Osteoblast (primary cell): ENCODE results near the gene ATIC. TPM values are rescaled to one million over a fixed set of nuclear protein-coding genes. Genes with fewer than 3 reads are reported as not detected.
A peak's percentile ranks its signal among the peaks of the same experiment; 100 is the strongest.

Experiments
- DNase-seq: peaks from one replicate; pipeline ENCODE4 v3.0.0; 2011; ENCODE audit warnings: low spot score, mixed read lengths; ENCODE audit not compliant: insufficient read length; ENCODE audit errors: missing footprints
- H2AFZ ChIP-seq: 2 replicates; pipeline ENCODE4 v1.6.0; 2011; ENCODE audit warnings: mild to moderate bottlenecking, low read length
- H3K27ac ChIP-seq: 2 replicates; pipeline ENCODE4 v1.5.1; 2011; ENCODE audit warnings: mild to moderate bottlenecking, low read depth, low read length, moderate library complexity
- H3K27me3 ChIP-seq: 2 replicates; pipeline ENCODE4 v1.6.0; 2012; ENCODE audit warnings: mild to moderate bottlenecking, control low read depth, inconsistent platforms, low read length, moderate library complexity; ENCODE audit not compliant: insufficient read depth
- H3K36me3 ChIP-seq: 2 replicates; pipeline ENCODE4 v1.5.1; 2011; ENCODE audit warnings: mild to moderate bottlenecking, low read length, control low read depth, moderate library complexity; ENCODE audit not compliant: insufficient read depth
- H3K4me1 ChIP-seq: 2 replicates; pipeline ENCODE4 v1.5.1; 2011; ENCODE audit warnings: mild to moderate bottlenecking, low read length, control low read depth, moderate library complexity; ENCODE audit not compliant: insufficient read depth
- H3K4me2 ChIP-seq: 2 replicates; pipeline ENCODE4 v1.6.0; 2011; ENCODE audit warnings: mild to moderate bottlenecking, low read length; ENCODE audit not compliant: insufficient read depth
- H3K4me3 ChIP-seq: fragments of 200-600 bp; sonication (generic); 3 replicates; pipeline ENCODE4 v1.5.1; 2012; ENCODE audit warnings: mild to moderate bottlenecking, low read length, inconsistent platforms; ENCODE audit not compliant: insufficient read depth
- H3K79me2 ChIP-seq: 2 replicates; pipeline ENCODE4 v1.6.0; 2012; ENCODE audit warnings: mild to moderate bottlenecking, low read length, control low read depth, inconsistent platforms; ENCODE audit not compliant: insufficient read depth
- H3K9me3 ChIP-seq: 2 replicates; pipeline ENCODE4 v1.5.1; 2011; ENCODE audit warnings: low read depth, low read length, control low read depth
- H4K20me1 ChIP-seq: 2 replicates; pipeline ENCODE4 v1.6.0; 2012; ENCODE audit warnings: mild to moderate bottlenecking, low read length, control low read depth; ENCODE audit not compliant: insufficient read depth
- CTCF ChIP-seq: IDR thresholded peaks from 2 replicates; pipeline ENCODE4 v1.5.1; 2011; ENCODE audit warnings: mild to moderate bottlenecking, low read depth, low read length, moderate library complexity; ENCODE audit errors: extremely low read depth
- total RNA-seq: library from RNA; depleted of rRNA; stranded (reverse); fragments of >200 nt; gene quantifications from 2 replicates; pipeline ENCODE4 v1.2.3, GENCODE V29; 2012

ATIC gene
- total RNA-seq: 17.7 and 21.5 TPM in 2 replicates

GRCh38 chr2:215311625-215312396, at the start of gene ATIC:
ATIC (plus strand) TSS chr2:215312059; CDS start chr2:215312143, 84 bp downstream.
- no peak for TF ChIP-seq CTCF
- no peaks in the 10 kb centered on the region for H3K9me3 ChIP-seq
- peaks cover 44% of the 10 kb centered on the region for H3K79me2 ChIP-seq
- peak within 1 kb of the TSS; percentile 92 for H3K4me2 ChIP-seq
- H3K27me3 ChIP-seq: no peaks in the 10 kb centered on the region
- H3K27ac ChIP-seq: peak within 1 kb of the TSS; percentile 85
- DNase-seq: peak; percentile 96
- H3K4me1 ChIP-seq: peaks cover 11% of the 10 kb centered on the region
- H3K36me3 ChIP-seq: peaks cover 22% of the 10 kb centered on the region
- H2AFZ ChIP-seq: peak within 1 kb of the TSS; percentile 97
- H3K4me3 ChIP-seq: peak within 1 kb of the TSS; percentile 96
- no peaks in the 10 kb centered on the region for H4K20me1 ChIP-seq

GRCh38 chr2:215262303-215262702, 49.6 kb upstream of the ATIC start:
- Histone ChIP-seq H3K4me3 (no peak overlapping the region), H3K9me3 (no peaks in the 10 kb centered on the region), H3K27me3 (no peaks in the 10 kb centered on the region), H3K4me2 (no peak overlapping the region), H3K4me1 (no peaks in the 10 kb centered on the region), H2AFZ (no peak overlapping the region), H4K20me1 (no peaks in the 10 kb centered on the region), H3K36me3 (no peaks in the 10 kb centered on the region), H3K27ac (no peak overlapping the region), H3K79me2 (no peaks in the 10 kb centered on the region)
- DNase-seq: no peak
- TF ChIP-seq CTCF: no peak

- TF ChIP-seq CTCF: no peak
- H4K20me1 ChIP-seq: no peaks in the 10 kb centered on the region
- no peaks in the 10 kb centered on the region for H3K9me3 ChIP-seq
Observed at GRCh38 chr2:215262741-215263362, 49.0 kb upstream of the ATIC start.

GRCh38 chr2:215264374-215264773, 47.5 kb upstream of the ATIC start:
- H3K4me2 ChIP-seq: no peak overlapping the region
- no peaks in the 10 kb centered on the region for H3K36me3 ChIP-seq
- H3K79me2 ChIP-seq: no peaks in the 10 kb centered on the region
- H2AFZ ChIP-seq: no peak overlapping the region
- H3K27ac ChIP-seq: no peak overlapping the region
- DNase-seq: no peak
- H3K27me3 ChIP-seq: no peaks in the 10 kb centered on the region
- TF ChIP-seq CTCF: no peak
- no peaks in the 10 kb centered on the region for H4K20me1 ChIP-seq
- H3K9me3 ChIP-seq: no peaks in the 10 kb centered on the region
- no peak overlapping the region for H3K4me3 ChIP-seq
- H3K4me1 ChIP-seq: no peaks in the 10 kb centered on the region

More at GRCh38 chr2:215262741-215263362, 49.0 kb upstream of the ATIC start:
- DNase-seq: no peak
- no peaks in the 10 kb centered on the region for H3K79me2 ChIP-seq
- no peak overlapping the region for H3K4me3 ChIP-seq
- H3K4me1 ChIP-seq: no peaks in the 10 kb centered on the region
- H3K27me3 ChIP-seq: no peaks in the 10 kb centered on the region
- no peak overlapping the region for H3K27ac ChIP-seq
- H3K36me3 ChIP-seq: no peaks in the 10 kb centered on the region
- no peak overlapping the region for H3K4me2 ChIP-seq
- H2AFZ ChIP-seq: no peak overlapping the region
